Astrocyte (in vitro differentiated cells and primary cell): ENCODE results near the gene NPHP1. TPM values are rescaled to one million over a fixed set of nuclear protein-coding genes. Genes with fewer than 3 reads are reported as not detected.
"Not testable (repeated sequence)": the region's sequence is repeated elsewhere in the genome, so short reads cannot be mapped to it uniquely, and the experiment has no call there.

ENCODE experiments used
- DNase-seq: peaks from one replicate; pipeline ENCODE4 v3.0.0-alpha.2; 2010; ENCODE audit warnings: low read depth
- FAIRE-seq: peaks from 2 replicates; lab custom pipeline; 2011; peaks lifted over from hg19 to GRCh38; lab: Jason Lieb, UNC
- H2AFZ ChIP-seq: 2 replicates; pipeline ENCODE4 v1.6.0; 2012; ENCODE audit warnings: low read depth, low read length, inconsistent platforms
- H3K27ac ChIP-seq: 2 replicates; pipeline ENCODE4 v1.5.1; 2011; ENCODE audit warnings: low read depth, low read length, inconsistent platforms
- H3K27me3 ChIP-seq: 2 replicates; pipeline ENCODE4 v1.6.0; 2011; ENCODE audit warnings: low read length, inconsistent platforms; ENCODE audit not compliant: insufficient read depth
- H3K36me3 ChIP-seq: 2 replicates; pipeline ENCODE4 v1.5.1; 2011; ENCODE audit warnings: low read length, inconsistent platforms; ENCODE audit not compliant: insufficient read depth
- H3K4me1 ChIP-seq: 2 replicates; pipeline ENCODE4 v1.5.1; 2011; ENCODE audit warnings: low read length, inconsistent platforms; ENCODE audit not compliant: insufficient read depth
- H3K4me2 ChIP-seq: 2 replicates; pipeline ENCODE4 v1.6.0; 2012; ENCODE audit warnings: low read length, inconsistent platforms
- H3K4me3 ChIP-seq: 2 replicates; pipeline ENCODE4 v1.5.1; 2011; ENCODE audit warnings: low read depth, mild to moderate bottlenecking, low read length, inconsistent platforms; ENCODE audit not compliant: insufficient read depth
- H3K79me2 ChIP-seq: 2 replicates; pipeline ENCODE4 v1.6.0; 2012; ENCODE audit warnings: mild to moderate bottlenecking, low read length, inconsistent platforms; ENCODE audit not compliant: insufficient read depth
- H3K9ac ChIP-seq: 2 replicates; pipeline ENCODE4 v1.6.0; 2012; ENCODE audit warnings: mild to moderate bottlenecking, low read length, inconsistent platforms
- H3K9me3 ChIP-seq: 2 replicates; pipeline ENCODE4 v1.5.1; 2012; ENCODE audit warnings: low read depth, mild to moderate bottlenecking, low read length, inconsistent platforms; ENCODE audit not compliant: insufficient read depth
- H4K20me1 ChIP-seq: 2 replicates; pipeline ENCODE4 v1.6.0; 2012; ENCODE audit warnings: low read length, inconsistent platforms; ENCODE audit not compliant: insufficient read depth
- H3K27ac Mint-ChIP-seq: one replicate; pipeline ENCODE4 v1.8.0; 2021; ENCODE audit warnings: mild to moderate bottlenecking, mixed read lengths; ENCODE audit not compliant: unreplicated experiment
- H3K27me3 Mint-ChIP-seq: one replicate; pipeline ENCODE4 v1.8.0; 2021; ENCODE audit warnings: low read depth, mixed read lengths; ENCODE audit not compliant: unreplicated experiment
- H3K36me3 Mint-ChIP-seq: one replicate; pipeline ENCODE4 v1.8.0; 2021; ENCODE audit warnings: low read depth, mixed read lengths; ENCODE audit not compliant: unreplicated experiment
- H3K4me1 Mint-ChIP-seq: one replicate; pipeline ENCODE4 v1.8.0; 2021; ENCODE audit warnings: low read depth, mixed read lengths; ENCODE audit not compliant: unreplicated experiment
- H3K4me3 Mint-ChIP-seq: one replicate; pipeline ENCODE4 v1.8.0; 2021; ENCODE audit warnings: mild to moderate bottlenecking, moderate library complexity, mixed read lengths; ENCODE audit not compliant: unreplicated experiment
- H3K9me3 Mint-ChIP-seq: one replicate; pipeline ENCODE4 v1.8.0; 2021; ENCODE audit warnings: mild to moderate bottlenecking, mixed read lengths; ENCODE audit not compliant: unreplicated experiment
- EZH2 ChIP-seq: IDR thresholded peaks from 2 replicates; pipeline ENCODE4 v1.6.1; 2012; ENCODE audit warnings: mild to moderate bottlenecking, low read length, inconsistent platforms; ENCODE audit not compliant: insufficient read depth
- total RNA-seq: library from RNA; stranded (reverse); gene quantifications from 2 replicates; pipeline ENCODE4 v1.2.1, GENCODE V29; 2021
- TF ChIP-seq, protein P1 (sequence below): IDR thresholded peaks from 2 replicates; pipeline ENCODE4 v1.5.1; 2011; ENCODE audit warnings: low read depth, mild to moderate bottlenecking, inconsistent platforms, low read length, moderate library complexity; ENCODE audit not compliant: insufficient read depth

The NPHP1 gene
- total RNA-seq, 1 donor from 2014 or later = 3.3 TPM

DNA sequence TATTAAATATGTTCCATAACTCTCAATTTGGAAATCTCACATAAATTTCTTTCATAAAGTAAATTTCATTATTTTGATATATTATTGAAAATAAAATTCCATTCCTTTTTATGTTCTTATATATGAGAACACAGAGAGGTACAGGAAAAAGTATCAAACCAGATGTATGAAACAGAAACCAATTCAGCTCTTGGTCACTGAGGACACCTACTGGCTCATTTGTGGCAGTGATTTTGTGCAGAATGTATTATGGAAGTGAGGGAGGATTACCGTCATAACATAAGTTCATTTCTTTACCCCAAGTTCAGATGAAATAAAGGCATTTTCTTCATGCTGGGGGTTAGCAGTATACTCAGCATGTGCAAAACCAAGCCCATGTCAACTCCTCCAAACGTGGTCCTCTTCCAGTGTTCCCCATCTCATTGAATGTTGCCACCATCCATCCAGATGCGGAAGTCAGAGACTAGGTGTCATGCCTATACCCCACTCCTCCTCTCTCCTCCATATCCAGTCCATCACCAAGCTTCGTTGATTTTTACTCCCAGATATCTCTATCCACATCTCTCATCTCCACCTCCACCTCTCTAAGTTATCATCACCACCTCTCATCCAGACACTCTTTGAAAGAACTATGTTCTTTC lies 47.5 kb downstream of the NPHP1 start:
- no peak overlapping the region for H3K27ac ChIP-seq
- no peaks in the 10 kb centered on the region for H3K79me2 ChIP-seq
- peaks cover 6% of the 10 kb centered on the region for H3K9me3 ChIP-seq
- no peaks in the 10 kb centered on the region for H3K27me3 ChIP-seq
- H3K27me3 Mint-ChIP-seq = no peaks in the 10 kb centered on the region
- H3K4me2 ChIP-seq = no peak overlapping the region
- no peaks in the 10 kb centered on the region for H4K20me1 ChIP-seq
- no peak overlapping the region for H3K27ac Mint-ChIP-seq
- TF ChIP-seq, protein P1, sequence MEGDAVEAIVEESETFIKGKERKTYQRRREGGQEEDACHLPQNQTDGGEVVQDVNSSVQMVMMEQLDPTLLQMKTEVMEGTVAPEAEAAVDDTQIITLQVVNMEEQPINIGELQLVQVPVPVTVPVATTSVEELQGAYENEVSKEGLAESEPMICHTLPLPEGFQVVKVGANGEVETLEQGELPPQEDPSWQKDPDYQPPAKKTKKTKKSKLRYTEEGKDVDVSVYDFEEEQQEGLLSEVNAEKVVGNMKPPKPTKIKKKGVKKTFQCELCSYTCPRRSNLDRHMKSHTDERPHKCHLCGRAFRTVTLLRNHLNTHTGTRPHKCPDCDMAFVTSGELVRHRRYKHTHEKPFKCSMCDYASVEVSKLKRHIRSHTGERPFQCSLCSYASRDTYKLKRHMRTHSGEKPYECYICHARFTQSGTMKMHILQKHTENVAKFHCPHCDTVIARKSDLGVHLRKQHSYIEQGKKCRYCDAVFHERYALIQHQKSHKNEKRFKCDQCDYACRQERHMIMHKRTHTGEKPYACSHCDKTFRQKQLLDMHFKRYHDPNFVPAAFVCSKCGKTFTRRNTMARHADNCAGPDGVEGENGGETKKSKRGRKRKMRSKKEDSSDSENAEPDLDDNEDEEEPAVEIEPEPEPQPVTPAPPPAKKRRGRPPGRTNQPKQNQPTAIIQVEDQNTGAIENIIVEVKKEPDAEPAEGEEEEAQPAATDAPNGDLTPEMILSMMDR = peak; percentile 92
- TF ChIP-seq EZH2 = no peak
- H3K36me3 ChIP-seq = no peaks in the 10 kb centered on the region
- FAIRE-seq (peak; percentile 97), DNase-seq (peak; percentile 52)
- no peaks in the 10 kb centered on the region for H3K4me1 Mint-ChIP-seq
- H2AFZ ChIP-seq = peak overlapping the region; percentile 36
- H3K4me1 ChIP-seq = no peaks in the 10 kb centered on the region
- H3K9me3 Mint-ChIP-seq = peaks cover 14% of the 10 kb centered on the region
- H3K4me3 Mint-ChIP-seq = no peak overlapping the region
- no peak overlapping the region for H3K4me3 ChIP-seq
- peaks cover 7% of the 10 kb centered on the region for H3K36me3 Mint-ChIP-seq
- H3K9ac ChIP-seq = no peak overlapping the region

DNA sequence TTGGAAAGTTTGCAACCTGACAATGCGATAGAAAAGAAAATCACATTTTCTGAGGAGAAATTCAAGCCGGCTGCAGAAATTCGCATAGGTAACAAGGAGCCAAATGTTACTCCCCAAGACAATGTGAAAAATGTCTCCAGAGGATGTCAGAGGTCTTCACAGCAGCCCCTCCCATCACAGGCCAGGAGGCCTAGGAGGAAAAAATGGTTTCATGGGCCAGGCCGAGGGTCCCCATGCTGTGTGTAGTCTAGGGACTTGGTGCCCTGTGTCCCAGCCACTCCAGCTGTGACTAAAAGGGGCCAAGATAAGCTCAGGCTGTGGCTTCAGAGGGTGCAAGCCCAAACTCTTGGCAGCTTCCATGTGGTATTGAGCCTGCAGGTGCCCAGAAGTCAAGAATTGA lies 50.0 kb downstream of the NPHP1 start:
- H3K36me3 Mint-ChIP-seq, H3K4me1 Mint-ChIP-seq, H4K20me1 ChIP-seq, H3K27me3 Mint-ChIP-seq, H3K4me3 ChIP-seq, H3K4me3 Mint-ChIP-seq, H3K27ac Mint-ChIP-seq, H2AFZ ChIP-seq, H3K36me3 ChIP-seq, H3K4me1 ChIP-seq, H3K27me3 ChIP-seq, H3K4me2 ChIP-seq, H3K9me3 ChIP-seq, DNase-seq, H3K79me2 ChIP-seq, FAIRE-seq, H3K9ac ChIP-seq, H3K27ac ChIP-seq: not testable (repeated sequence)
- peaks cover 14% of the 10 kb centered on the region for H3K9me3 Mint-ChIP-seq

DNA sequence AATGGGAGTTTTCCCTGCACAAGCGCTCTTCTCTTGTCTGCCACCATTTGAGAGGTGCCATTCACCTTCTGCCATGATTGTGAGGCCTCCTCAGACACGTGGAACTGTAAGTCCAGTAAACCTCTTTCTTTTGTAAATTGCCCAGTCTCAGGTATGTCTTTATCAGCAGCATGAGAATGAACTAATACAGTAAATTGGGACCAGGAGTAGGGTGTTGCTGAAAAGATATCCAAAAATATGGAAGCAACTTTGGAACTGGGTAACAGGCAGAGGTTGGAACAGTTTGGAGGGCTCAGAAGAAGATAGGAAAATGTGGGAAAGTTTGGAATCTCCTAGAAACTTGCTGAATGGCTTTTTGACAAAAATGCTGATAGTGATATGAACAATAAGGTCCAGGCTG lies 50.6 kb downstream of the NPHP1 start:
- not testable (repeated sequence) for H3K4me1 Mint-ChIP-seq, H3K79me2 ChIP-seq, H3K27ac ChIP-seq, H3K9ac ChIP-seq, DNase-seq, H3K36me3 ChIP-seq, H4K20me1 ChIP-seq, H3K4me3 Mint-ChIP-seq, H2AFZ ChIP-seq, H3K36me3 Mint-ChIP-seq, H3K27me3 ChIP-seq, H3K27ac Mint-ChIP-seq, H3K9me3 ChIP-seq, H3K27me3 Mint-ChIP-seq, H3K4me3 ChIP-seq, H3K4me2 ChIP-seq, FAIRE-seq
- H3K4me1 ChIP-seq = peaks cover 10% of the 10 kb centered on the region
- peaks cover 14% of the 10 kb centered on the region for H3K9me3 Mint-ChIP-seq
